VCaP (cell line): ENCODE data around the gene PAAF1.

Experiments
- H3K27ac ChIP-seq: fragments of 450-650 bp; 2 replicates; pipeline ENCODE4 v1.5.1; 2017
- CTCF ChIP-seq: fragments of 450-650 bp; conservative IDR thresholded peaks from 2 replicates; pipeline ENCODE4 v1.5.1; 2017; ENCODE audit warnings: mild to moderate bottlenecking, moderate library complexity

The PAAF1 gene

GRCh38 chr11:73974604-73975478 lies 98.0 kb downstream of the PAAF1 start:
- no peak for TF ChIP-seq CTCF
- no peak overlapping the region for H3K27ac ChIP-seq

GRCh38 chr11:73975479-73975757 lies 98.6 kb downstream of the PAAF1 start:
- H3K27ac ChIP-seq = no peak overlapping the region
- no peak for TF ChIP-seq CTCF

- no peak overlapping the region for H3K27ac ChIP-seq
- no peak for TF ChIP-seq CTCF
These were observed 99.8 kb downstream of the PAAF1 start for GRCh38 chr11:73976451-73977151.

GRCh38 chr11:73977856-73978519 lies 101.2 kb downstream of the PAAF1 start:
- no peak overlapping the region for H3K27ac ChIP-seq
- TF ChIP-seq CTCF = no peak

GRCh38 chr11:73978576-73979086 lies 101.8 kb downstream of the PAAF1 start:
- no peak overlapping the region for H3K27ac ChIP-seq
- no peak for TF ChIP-seq CTCF

GRCh38 chr11:73980001-73980961 lies 103.5 kb downstream of the PAAF1 start:
- no peak for TF ChIP-seq CTCF
- no peak overlapping the region for H3K27ac ChIP-seq
